Measurements from ENCODE around the gene GARRE1.
A peak's percentile ranks its signal among the peaks of the same experiment; 100 is the strongest.
"Not testable (repeated sequence)": the region's sequence is repeated elsewhere in the genome, so short reads cannot be mapped to it uniquely, and the experiment has no call there.

The GARRE1 gene

GRCh38 chr19:34214040-34214439 lies 40.3 kb upstream of the GARRE1 start:
- Histone ChIP-seq H3K4me1 (ENCODE audit: insufficient read depth, poor library complexity, severe bottlenecking) (peaks cover 11% of the 10 kb centered on the region), H3K36me3 (ENCODE audit: low read depth) (peaks cover 85% of the 10 kb centered on the region), H3K27me3 (ENCODE audit: insufficient read depth, poor library complexity, severe bottlenecking) (no peaks in the 10 kb centered on the region), H3K9me3 (ENCODE audit: severe bottlenecking) (no peaks in the 10 kb centered on the region), H3K27ac (ENCODE audit: poor library complexity, severe bottlenecking) (no peak overlapping the region), H3K4me3 (ENCODE audit: severe bottlenecking) (no peak overlapping the region)
- ATAC-seq (ENCODE audit: low read depth) (no peak), DNase-seq (ENCODE audit: low spot score) (no peak)
- no peak for TF ChIP-seq CTCF (IDR thresholded peaks at IDR 0.05; ENCODE audit: poor library complexity, severe bottlenecking)

- DNase-seq (ENCODE audit: low spot score) (no peak), ATAC-seq (ENCODE audit: low read depth) (no peak)
- no peaks in the 10 kb centered on the region for H3K9me3 ChIP-seq (ENCODE audit: severe bottlenecking)
- no peaks in the 10 kb centered on the region for H3K27me3 ChIP-seq (ENCODE audit: insufficient read depth, poor library complexity, severe bottlenecking)
- no peak overlapping the region for H3K27ac ChIP-seq (ENCODE audit: poor library complexity, severe bottlenecking)
- H3K4me1 ChIP-seq (ENCODE audit: insufficient read depth, poor library complexity, severe bottlenecking) = peaks cover 13% of the 10 kb centered on the region
- no peak overlapping the region for H3K4me3 ChIP-seq (ENCODE audit: severe bottlenecking)
- H3K36me3 ChIP-seq (ENCODE audit: low read depth) = peaks cover 85% of the 10 kb centered on the region
- no peak for TF ChIP-seq CTCF (IDR thresholded peaks at IDR 0.05; ENCODE audit: poor library complexity, severe bottlenecking)
Measured at GRCh38 chr19:34215006-34215665, 39.2 kb upstream of the GARRE1 start.

- Histone ChIP-seq H3K27ac (ENCODE audit: poor library complexity, severe bottlenecking) (no peak overlapping the region), H3K4me1 (ENCODE audit: insufficient read depth, poor library complexity, severe bottlenecking) (peaks cover 13% of the 10 kb centered on the region), H3K36me3 (ENCODE audit: low read depth) (peaks cover 85% of the 10 kb centered on the region), H3K27me3 (ENCODE audit: insufficient read depth, poor library complexity, severe bottlenecking) (no peaks in the 10 kb centered on the region), H3K4me3 (ENCODE audit: severe bottlenecking) (no peak overlapping the region), H3K9me3 (ENCODE audit: severe bottlenecking) (no peaks in the 10 kb centered on the region)
- no peak for ATAC-seq (ENCODE audit: low read depth)
- TF ChIP-seq CTCF (IDR thresholded peaks at IDR 0.05; ENCODE audit: poor library complexity, severe bottlenecking) = no peak
- DNase-seq (ENCODE audit: low spot score) = no peak
Measured at GRCh38 chr19:34215666-34216038, 38.7 kb upstream of the GARRE1 start.

- not testable (repeated sequence) for H3K27me3 ChIP-seq (ENCODE audit: insufficient read depth, poor library complexity, severe bottlenecking); H3K4me3 ChIP-seq (ENCODE audit: severe bottlenecking); ATAC-seq (ENCODE audit: low read depth); DNase-seq (ENCODE audit: low spot score); H3K9me3 ChIP-seq (ENCODE audit: severe bottlenecking); H3K27ac ChIP-seq (ENCODE audit: poor library complexity, severe bottlenecking)
- Histone ChIP-seq H3K36me3 (ENCODE audit: low read depth) (peaks cover 85% of the 10 kb centered on the region), H3K4me1 (ENCODE audit: insufficient read depth, poor library complexity, severe bottlenecking) (peaks cover 13% of the 10 kb centered on the region)
Measured at GRCh38 chr19:34216745-34217219, 37.6 kb upstream of the GARRE1 start.

GRCh38 chr19:34217952-34218817 lies 36.2 kb upstream of the GARRE1 start:
- no peaks in the 10 kb centered on the region for H3K27me3 ChIP-seq (ENCODE audit: insufficient read depth, poor library complexity, severe bottlenecking)
- no peak for DNase-seq (ENCODE audit: low spot score)
- peaks cover 13% of the 10 kb centered on the region for H3K4me1 ChIP-seq (ENCODE audit: insufficient read depth, poor library complexity, severe bottlenecking)
- H3K36me3 ChIP-seq (ENCODE audit: low read depth) = peaks cover 85% of the 10 kb centered on the region
- no peak overlapping the region for H3K4me3 ChIP-seq (ENCODE audit: severe bottlenecking)
- no peak for TF ChIP-seq CTCF (IDR thresholded peaks at IDR 0.05; ENCODE audit: poor library complexity, severe bottlenecking)
- H3K9me3 ChIP-seq (ENCODE audit: severe bottlenecking) = no peaks in the 10 kb centered on the region
- peak; percentile 96 for ATAC-seq (ENCODE audit: low read depth)
- H3K27ac ChIP-seq (ENCODE audit: poor library complexity, severe bottlenecking) = peak overlapping the region; percentile 23
